GM10266 (cell line): ENCODE data around the gene FAM114A1.
"Not testable (repeated sequence)": the region's sequence is repeated elsewhere in the genome, so short reads cannot be mapped to it uniquely, and the experiment has no call there.

ENCODE experiments used
- DNase-seq: peaks from one replicate; pipeline ENCODE4 v3.0.0; 2012; ENCODE audit errors: extremely low spot score
- CTCF ChIP-seq: IDR thresholded peaks from 2 replicates; pipeline ENCODE4 v1.5.1; 2012; ENCODE audit warnings: mild to moderate bottlenecking, low read depth; ENCODE audit not compliant: control insufficient read depth, insufficient read depth; ENCODE audit errors: missing control alignments

Gene FAM114A1

GRCh38 chr4:38957261-38957815 is 89.7 kb downstream of the FAM114A1 start:
- no peak for TF ChIP-seq CTCF
- no peak for DNase-seq

GRCh38 chr4:38957893-38958292 is 90.3 kb downstream of the FAM114A1 start:
- TF ChIP-seq CTCF: no peak
- DNase-seq: no peak

GRCh38 chr4:38958453-38959190 is 91.0 kb downstream of the FAM114A1 start:
- no peak for DNase-seq
- no peak for TF ChIP-seq CTCF

- not testable (repeated sequence) for DNase-seq
Observed at GRCh38 chr4:38959248-38959647, 91.6 kb downstream of the FAM114A1 start.

- no peak for TF ChIP-seq CTCF
- DNase-seq: no peak
Observed at GRCh38 chr4:38964942-38965775, 97.6 kb downstream of the FAM114A1 start.

- DNase-seq: no peak
- no peak for TF ChIP-seq CTCF
Observed at GRCh38 chr4:38965866-38966265, 98.3 kb downstream of the FAM114A1 start.

GRCh38 chr4:38967260-38968095 is 99.9 kb downstream of the FAM114A1 start:
- DNase-seq: no peak
- no peak for TF ChIP-seq CTCF
